Measurements from ENCODE around the gene LOXL3. TPM values are rescaled to one million over a fixed set of nuclear protein-coding genes. Genes with fewer than 3 reads are reported as not detected.

Gene LOXL3
- polyA plus RNA-seq, 1 donor from 2014 or later, result 20.1 TPM

DNA sequence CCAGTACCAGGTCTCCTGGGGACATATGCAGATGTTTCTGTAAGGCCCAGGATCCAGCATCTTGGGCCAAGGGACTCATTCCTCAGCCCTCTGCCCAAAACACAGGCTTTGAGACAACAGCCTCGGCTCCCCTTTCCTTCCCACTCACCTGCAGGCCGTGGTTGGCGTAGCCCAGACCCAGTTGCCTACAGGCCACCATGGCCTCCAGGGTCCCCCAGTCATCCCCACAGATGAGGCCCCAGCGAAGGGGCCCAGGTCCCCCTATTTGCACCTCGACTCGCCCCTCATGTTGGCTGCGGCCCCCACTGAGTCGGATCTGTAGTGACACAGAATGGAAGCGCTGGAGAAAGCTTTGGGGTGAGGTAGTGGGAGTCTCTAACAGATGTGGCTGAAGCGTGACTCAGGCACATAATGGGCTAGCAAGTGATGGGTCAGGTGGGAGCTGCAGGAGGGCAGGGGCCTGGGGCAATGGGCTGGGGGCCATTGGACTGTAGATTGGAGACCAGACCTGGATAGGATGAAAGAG lies 18.2 kb downstream of the LOXL3 start:
- no peak overlapping the region for H2AFZ ChIP-seq (ENCODE audit: low read depth, low read length)
- no peaks in the 10 kb centered on the region for H3K36me3 ChIP-seq (ENCODE audit: insufficient read depth, low read length)
- H3K4me3 ChIP-seq (ENCODE audit: low read length), result no peak overlapping the region
- no peak overlapping the region for H3K9ac ChIP-seq (ENCODE audit: low read length)
- no peaks in the 10 kb centered on the region for H3K9me2 ChIP-seq (ENCODE audit: insufficient read depth, low read length)
- TF ChIP-seq POLR2AphosphoS5 (IDR thresholded peaks at IDR 0.05), result no peak
- no peak for TF ChIP-seq EZH2 (IDR thresholded peaks at IDR 0.05; ENCODE audit: borderline replicate concordance, insufficient read depth, low read length, poor library complexity, severe bottlenecking)
- no peak for TF ChIP-seq EP300 (conservative IDR thresholded peaks at IDR 0.05; ENCODE audit: poor library complexity, severe bottlenecking)
- TF ChIP-seq TAF1 (IDR thresholded peaks at IDR 0.05; ENCODE audit: low read depth), result no peak
- no peak for TF ChIP-seq SMC3 (conservative IDR thresholded peaks at IDR 0.05; ENCODE audit: poor library complexity)
- TF ChIP-seq MXI1 (conservative IDR thresholded peaks at IDR 0.05; ENCODE audit: poor library complexity, severe bottlenecking), result no peak
- TF ChIP-seq, protein P1, sequence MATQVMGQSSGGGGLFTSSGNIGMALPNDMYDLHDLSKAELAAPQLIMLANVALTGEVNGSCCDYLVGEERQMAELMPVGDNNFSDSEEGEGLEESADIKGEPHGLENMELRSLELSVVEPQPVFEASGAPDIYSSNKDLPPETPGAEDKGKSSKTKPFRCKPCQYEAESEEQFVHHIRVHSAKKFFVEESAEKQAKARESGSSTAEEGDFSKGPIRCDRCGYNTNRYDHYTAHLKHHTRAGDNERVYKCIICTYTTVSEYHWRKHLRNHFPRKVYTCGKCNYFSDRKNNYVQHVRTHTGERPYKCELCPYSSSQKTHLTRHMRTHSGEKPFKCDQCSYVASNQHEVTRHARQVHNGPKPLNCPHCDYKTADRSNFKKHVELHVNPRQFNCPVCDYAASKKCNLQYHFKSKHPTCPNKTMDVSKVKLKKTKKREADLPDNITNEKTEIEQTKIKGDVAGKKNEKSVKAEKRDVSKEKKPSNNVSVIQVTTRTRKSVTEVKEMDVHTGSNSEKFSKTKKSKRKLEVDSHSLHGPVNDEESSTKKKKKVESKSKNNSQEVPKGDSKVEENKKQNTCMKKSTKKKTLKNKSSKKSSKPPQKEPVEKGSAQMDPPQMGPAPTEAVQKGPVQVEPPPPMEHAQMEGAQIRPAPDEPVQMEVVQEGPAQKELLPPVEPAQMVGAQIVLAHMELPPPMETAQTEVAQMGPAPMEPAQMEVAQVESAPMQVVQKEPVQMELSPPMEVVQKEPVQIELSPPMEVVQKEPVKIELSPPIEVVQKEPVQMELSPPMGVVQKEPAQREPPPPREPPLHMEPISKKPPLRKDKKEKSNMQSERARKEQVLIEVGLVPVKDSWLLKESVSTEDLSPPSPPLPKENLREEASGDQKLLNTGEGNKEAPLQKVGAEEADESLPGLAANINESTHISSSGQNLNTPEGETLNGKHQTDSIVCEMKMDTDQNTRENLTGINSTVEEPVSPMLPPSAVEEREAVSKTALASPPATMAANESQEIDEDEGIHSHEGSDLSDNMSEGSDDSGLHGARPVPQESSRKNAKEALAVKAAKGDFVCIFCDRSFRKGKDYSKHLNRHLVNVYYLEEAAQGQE (IDR thresholded peaks at IDR 0.05; ENCODE audit: borderline replicate concordance), result no peak
- no peaks in the 10 kb centered on the region for H4K20me1 ChIP-seq (ENCODE audit: insufficient read depth)
- no peaks in the 10 kb centered on the region for H3F3A ChIP-seq (ENCODE audit: insufficient read depth, low read length, poor library complexity, severe bottlenecking)
- no peak overlapping the region for H3K27ac ChIP-seq (ENCODE audit: low read length)
- no peaks in the 10 kb centered on the region for H3K9me3 ChIP-seq (ENCODE audit: low read length)
- no peaks in the 10 kb centered on the region for H3K27me3 ChIP-seq (ENCODE audit: insufficient read depth, low read depth, low read length)
- no peak overlapping the region for H3K4me2 ChIP-seq (ENCODE audit: low read length)
- peaks cover 3% of the 10 kb centered on the region for H3K79me2 ChIP-seq (replicated peaks; ENCODE audit: insufficient read depth, low read length)

DNA sequence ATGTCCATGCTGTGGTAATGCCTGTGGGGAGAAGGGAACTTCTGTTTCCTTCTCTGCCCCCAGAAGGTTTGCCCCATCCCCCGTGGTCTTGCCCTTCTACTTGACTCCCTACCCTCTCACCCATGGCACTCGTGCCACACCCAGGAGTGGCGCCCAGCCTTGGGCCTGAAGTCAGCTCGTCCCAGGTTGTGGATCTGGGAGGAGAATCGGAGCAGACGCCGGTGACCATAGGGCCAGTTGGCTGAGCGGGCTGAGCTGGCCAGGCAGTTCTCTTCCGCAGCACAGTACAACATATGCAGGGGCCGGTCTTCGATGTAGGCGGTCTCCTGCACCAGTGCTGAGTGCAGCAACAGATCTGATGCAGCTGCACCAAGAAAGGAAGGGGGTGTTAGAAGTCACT lies 19.3 kb downstream of the LOXL3 start:
- H3K9ac ChIP-seq (ENCODE audit: low read length), result no peak overlapping the region
- no peak overlapping the region for H3K4me2 ChIP-seq (ENCODE audit: low read length)
- H3K36me3 ChIP-seq (ENCODE audit: insufficient read depth, low read length), result no peaks in the 10 kb centered on the region
- no peaks in the 10 kb centered on the region for H3K9me2 ChIP-seq (ENCODE audit: insufficient read depth, low read length)
- no peaks in the 10 kb centered on the region for H4K20me1 ChIP-seq (ENCODE audit: insufficient read depth)
- no peaks in the 10 kb centered on the region for H3K9me3 ChIP-seq (ENCODE audit: low read length)
- H2AFZ ChIP-seq (ENCODE audit: low read depth, low read length), result no peak overlapping the region
- peaks cover 3% of the 10 kb centered on the region for H3K79me2 ChIP-seq (replicated peaks; ENCODE audit: insufficient read depth, low read length)
- no peaks in the 10 kb centered on the region for H3K27me3 ChIP-seq (ENCODE audit: insufficient read depth, low read depth, low read length)
- TF ChIP-seq MXI1 (conservative IDR thresholded peaks at IDR 0.05; ENCODE audit: poor library complexity, severe bottlenecking), result no peak
- no peak for TF ChIP-seq SMC3 (conservative IDR thresholded peaks at IDR 0.05; ENCODE audit: poor library complexity)
- TF ChIP-seq TAF1 (IDR thresholded peaks at IDR 0.05; ENCODE audit: low read depth), result no peak
- H3F3A ChIP-seq (ENCODE audit: insufficient read depth, low read length, poor library complexity, severe bottlenecking), result no peaks in the 10 kb centered on the region
- H3K27ac ChIP-seq (ENCODE audit: low read length), result no peak overlapping the region
- no peak overlapping the region for H3K4me3 ChIP-seq (ENCODE audit: low read length)

DNA sequence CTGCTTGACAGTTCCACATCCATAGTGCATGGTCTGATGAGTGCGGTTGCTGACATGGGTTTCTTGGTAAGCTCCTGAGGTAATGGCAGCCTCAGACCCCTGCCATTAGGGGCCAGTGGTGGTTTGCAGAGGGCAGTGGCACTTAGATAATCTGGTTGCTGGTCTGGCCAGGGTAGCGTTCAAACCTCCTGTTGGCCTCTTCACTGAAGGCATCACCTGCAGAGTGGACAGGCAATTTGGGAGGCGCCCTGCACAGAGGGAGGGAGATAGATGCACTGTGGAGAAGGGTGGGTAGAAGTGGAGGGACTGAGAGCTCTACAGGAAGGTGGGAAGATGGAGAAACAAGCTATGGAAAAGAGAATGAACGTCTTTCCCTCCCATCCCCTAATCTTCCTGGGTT lies 20.3 kb downstream of the LOXL3 start:
- H3K9ac ChIP-seq (ENCODE audit: low read length), result no peak overlapping the region
- H4K20me1 ChIP-seq (ENCODE audit: insufficient read depth), result no peaks in the 10 kb centered on the region
- no peaks in the 10 kb centered on the region for H3K27me3 ChIP-seq (ENCODE audit: insufficient read depth, low read depth, low read length)
- no peak overlapping the region for H3K4me2 ChIP-seq (ENCODE audit: low read length)
- H3K27ac ChIP-seq (ENCODE audit: low read length), result no peak overlapping the region
- no peak overlapping the region for H3K4me3 ChIP-seq (ENCODE audit: low read length)
- H3K36me3 ChIP-seq (ENCODE audit: insufficient read depth, low read length), result no peaks in the 10 kb centered on the region
- no peaks in the 10 kb centered on the region for H3K9me2 ChIP-seq (ENCODE audit: insufficient read depth, low read length)
- TF ChIP-seq, protein P2, sequence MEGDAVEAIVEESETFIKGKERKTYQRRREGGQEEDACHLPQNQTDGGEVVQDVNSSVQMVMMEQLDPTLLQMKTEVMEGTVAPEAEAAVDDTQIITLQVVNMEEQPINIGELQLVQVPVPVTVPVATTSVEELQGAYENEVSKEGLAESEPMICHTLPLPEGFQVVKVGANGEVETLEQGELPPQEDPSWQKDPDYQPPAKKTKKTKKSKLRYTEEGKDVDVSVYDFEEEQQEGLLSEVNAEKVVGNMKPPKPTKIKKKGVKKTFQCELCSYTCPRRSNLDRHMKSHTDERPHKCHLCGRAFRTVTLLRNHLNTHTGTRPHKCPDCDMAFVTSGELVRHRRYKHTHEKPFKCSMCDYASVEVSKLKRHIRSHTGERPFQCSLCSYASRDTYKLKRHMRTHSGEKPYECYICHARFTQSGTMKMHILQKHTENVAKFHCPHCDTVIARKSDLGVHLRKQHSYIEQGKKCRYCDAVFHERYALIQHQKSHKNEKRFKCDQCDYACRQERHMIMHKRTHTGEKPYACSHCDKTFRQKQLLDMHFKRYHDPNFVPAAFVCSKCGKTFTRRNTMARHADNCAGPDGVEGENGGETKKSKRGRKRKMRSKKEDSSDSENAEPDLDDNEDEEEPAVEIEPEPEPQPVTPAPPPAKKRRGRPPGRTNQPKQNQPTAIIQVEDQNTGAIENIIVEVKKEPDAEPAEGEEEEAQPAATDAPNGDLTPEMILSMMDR (IDR thresholded peaks at IDR 0.05; ENCODE audit: poor library complexity, severe bottlenecking), result no peak
- TF ChIP-seq SMC3 (conservative IDR thresholded peaks at IDR 0.05; ENCODE audit: poor library complexity), result no peak
- TF ChIP-seq, protein P1 (IDR thresholded peaks at IDR 0.05; ENCODE audit: borderline replicate concordance), result no peak
- no peak for TF ChIP-seq POLR2AphosphoS5 (IDR thresholded peaks at IDR 0.05)
- TF ChIP-seq MXI1 (conservative IDR thresholded peaks at IDR 0.05; ENCODE audit: poor library complexity, severe bottlenecking), result no peak
- no peak for TF ChIP-seq RAD21 (conservative IDR thresholded peaks at IDR 0.05)
- no peak for TF ChIP-seq EP300 (conservative IDR thresholded peaks at IDR 0.05; ENCODE audit: poor library complexity, severe bottlenecking)
- TF ChIP-seq EZH2 (IDR thresholded peaks at IDR 0.05; ENCODE audit: borderline replicate concordance, insufficient read depth, low read length, poor library complexity, severe bottlenecking), result no peak
- TF ChIP-seq TAF1 (IDR thresholded peaks at IDR 0.05; ENCODE audit: low read depth), result no peak
- H3K79me2 ChIP-seq (replicated peaks; ENCODE audit: insufficient read depth, low read length), result peaks cover 10% of the 10 kb centered on the region
- H3F3A ChIP-seq (ENCODE audit: insufficient read depth, low read length, poor library complexity, severe bottlenecking), result no peaks in the 10 kb centered on the region
- H2AFZ ChIP-seq (ENCODE audit: low read depth, low read length), result no peak overlapping the region
- H3K9me3 ChIP-seq (ENCODE audit: low read length), result no peaks in the 10 kb centered on the region
